Stimulated activated CD8-positive, alpha-beta memory T cell treated with anti-CD3 and anti-CD28 coated beads, Interleukin-15, amount 100 ng/mL, for 1 hour (primary cell): ENCODE measurements around the gene EPHA8.

Experiments used
- DNase-seq: peaks from one replicate; pipeline ENCODE4 v3.0.0-alpha.2; 2020; ENCODE audit warnings: low read depth

EPHA8 gene

GRCh38 chr1:22646384-22646783 is 83.1 kb downstream of the EPHA8 start:
- DNase-seq, result no peak

DNA sequence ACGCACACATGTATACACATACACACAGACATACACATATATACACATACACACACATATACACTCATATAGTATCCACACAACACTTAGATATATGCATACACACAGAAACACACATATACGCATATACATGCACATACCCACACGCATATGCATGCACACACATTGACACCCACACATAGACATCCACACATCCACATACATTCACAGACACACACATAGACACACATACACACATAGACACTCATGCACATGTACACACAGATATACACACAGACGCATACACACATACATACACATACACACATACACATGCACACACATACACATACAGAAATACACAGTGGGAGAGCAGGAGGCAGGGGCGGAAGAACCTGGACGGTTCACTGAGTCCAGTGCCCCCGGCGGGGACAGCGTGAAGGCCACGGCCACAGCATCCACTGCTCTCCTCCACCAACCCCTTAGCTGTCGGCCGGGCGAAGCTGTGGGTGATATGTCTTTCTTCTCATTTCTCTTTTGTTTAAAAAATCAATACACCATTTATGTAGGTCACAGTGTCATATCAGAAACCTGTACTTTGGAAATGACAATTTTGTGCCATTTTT is 86.9 kb downstream of the EPHA8 start:
- DNase-seq, result no peak

DNA sequence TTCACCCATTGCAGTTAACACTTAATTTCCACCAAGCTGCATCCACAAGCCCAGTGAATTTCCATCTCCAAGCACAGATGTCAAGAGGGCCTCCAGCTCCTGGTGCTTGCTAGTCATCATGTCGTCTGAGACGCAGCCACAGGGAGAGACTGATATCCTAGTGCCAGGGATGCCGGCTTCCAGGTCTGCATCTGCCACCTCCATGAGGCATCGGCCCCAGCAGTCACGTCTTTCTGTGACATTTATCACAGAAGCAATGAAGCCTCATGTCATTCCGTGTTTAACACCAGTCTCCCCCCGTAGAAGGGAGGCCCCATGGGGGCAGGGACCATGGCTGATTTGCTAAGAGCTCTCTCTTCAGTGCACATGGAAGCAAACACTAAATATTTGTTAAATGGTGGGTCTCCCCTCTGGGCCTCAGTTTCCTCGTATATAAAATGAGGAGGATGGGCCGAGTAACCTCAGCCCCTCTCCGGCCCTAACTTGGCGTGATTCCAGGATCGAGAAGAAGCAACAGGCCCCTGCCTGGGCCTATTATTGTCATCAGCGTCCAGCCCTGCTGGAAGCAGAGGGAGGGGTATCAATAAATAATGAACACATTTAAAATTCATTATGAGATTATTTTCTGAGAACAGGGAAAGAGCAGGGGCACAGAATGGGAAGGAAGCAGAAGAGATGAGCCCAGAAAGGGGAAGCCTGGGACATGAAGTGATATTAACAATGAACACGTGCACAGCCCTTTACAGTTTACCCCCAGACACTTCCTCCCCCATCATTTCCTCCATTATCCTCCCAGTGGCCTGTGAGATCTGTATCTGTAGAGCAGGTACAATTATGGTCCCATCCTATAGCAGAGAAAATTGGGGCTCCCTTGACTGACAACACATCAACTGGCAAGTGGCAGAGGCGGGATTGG is 88.9 kb downstream of the EPHA8 start:
- no peak for DNase-seq

- DNase-seq, result no peak
These were observed 89.6 kb downstream of the EPHA8 start, which contains the start of gene C1QB for GRCh38 chr1:22652881-22653316. Gene C1QB, plus strand, starts transcription at chr1:22653236. Its CDS starts 6,227 bp downstream, at chr1:22659463.
